ENCODE data around the gene NCKIPSD.

Gene NCKIPSD

DNA sequence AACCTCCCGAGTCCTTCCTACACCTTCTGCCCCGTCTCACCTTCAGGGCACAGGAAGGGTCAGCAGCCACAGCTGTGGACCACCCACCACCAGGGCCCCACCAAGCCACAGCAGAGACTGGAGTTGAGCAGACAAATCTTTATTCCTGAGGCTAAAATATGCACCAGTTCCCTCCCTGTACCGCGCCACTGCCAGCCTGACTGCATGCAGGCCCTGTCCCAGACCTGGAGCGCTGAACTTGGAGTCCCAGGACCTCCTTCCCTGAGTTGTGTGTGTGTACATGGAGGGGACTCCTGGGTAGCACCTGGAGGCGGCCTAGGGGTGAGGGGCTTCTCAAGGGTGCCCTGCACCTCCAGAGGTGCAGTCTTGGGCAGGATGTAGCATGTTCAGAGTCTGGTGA is 60.1 kb downstream of the NCKIPSD start:
- no peak for DNase-seq (ENCODE audit: low spot score)
- no peak for FAIRE-seq

GRCh38 chr3:48624767-48625166 is 60.9 kb downstream of the NCKIPSD start:
- no peak for DNase-seq (ENCODE audit: low spot score)
- FAIRE-seq, result no peak

DNA sequence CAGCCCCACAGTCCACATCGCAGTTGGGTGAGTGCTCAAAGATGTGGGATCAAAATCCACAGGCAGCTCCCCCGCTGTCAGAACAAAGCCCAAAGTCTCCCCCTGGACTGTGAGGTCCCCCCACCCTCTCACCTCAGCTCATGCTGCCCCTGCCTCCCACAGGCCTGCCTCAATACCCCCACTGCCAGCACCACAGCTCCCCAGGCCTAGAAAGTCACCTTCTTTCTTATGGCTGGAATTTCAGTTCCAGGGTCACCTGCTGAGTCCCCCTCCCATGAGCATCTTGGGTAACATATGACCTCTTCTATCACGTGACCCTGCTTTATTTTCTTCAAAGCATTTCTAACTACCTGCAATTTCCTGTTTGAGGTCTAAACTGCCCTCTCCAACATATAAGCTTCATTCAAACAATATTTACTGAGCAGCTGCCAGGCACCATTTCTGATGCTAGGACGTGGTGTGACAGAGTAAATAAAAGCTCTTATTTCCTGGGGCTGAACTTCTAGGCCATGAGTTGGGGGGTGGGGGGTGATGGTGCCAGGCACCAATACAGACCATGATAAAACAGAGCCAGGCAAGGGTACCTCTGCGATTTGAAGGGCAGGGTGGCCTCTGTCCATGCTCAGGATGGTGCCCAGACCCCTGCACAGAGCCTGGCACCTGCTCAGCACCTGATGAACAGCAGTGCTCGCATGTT is 61.7 kb downstream of the NCKIPSD start:
- FAIRE-seq, result no peak
- DNase-seq (ENCODE audit: low spot score), result no peak

Measured in RCC 7860 (cell line).